MM.1S (cell line): Measurements from ENCODE around the gene RASSF4.

Source experiments
- EZH2 ChIP-seq: fragments of 300-600 bp; sonication (generic); optimal IDR thresholded peaks from 2 replicates; pipeline ENCODE3; 2017; ENCODE audit warnings: low read depth, mild to moderate bottlenecking, antibody characterized with exemption, low read length, mixed read lengths
- EZH2phosphoT487 ChIP-seq: fragments of 300-600 bp; sonication (generic); IDR thresholded peaks from 2 replicates; pipeline ENCODE4 v1.6.1; 2018; ENCODE audit warnings: antibody characterized with exemption, low read length
- TF ChIP-seq, protein P1 (sequence below): fragments of 300-600 bp; sonication (generic); IDR thresholded peaks from 2 replicates; pipeline ENCODE4 v1.5.1; 2016; ENCODE audit warnings: antibody characterized with exemption, low read length, mixed read lengths

DNA sequence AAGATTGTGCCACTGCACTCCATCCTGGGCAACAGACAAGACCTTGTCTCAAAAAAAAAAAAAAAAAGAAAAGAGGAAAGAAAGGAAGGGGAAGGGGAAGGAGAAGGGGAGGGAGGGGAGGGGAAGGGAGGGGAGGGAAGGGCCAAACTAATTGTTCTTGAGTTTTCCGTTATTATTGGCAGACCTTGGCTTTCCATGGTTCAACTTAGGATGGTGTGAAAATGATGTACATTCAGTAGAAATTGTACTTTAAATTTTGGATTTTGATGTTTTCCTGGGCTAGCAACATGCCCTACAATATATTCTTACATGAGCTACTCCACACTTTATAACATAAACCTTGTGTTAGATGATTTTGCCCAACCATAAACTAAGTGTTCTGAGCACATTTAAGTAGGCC, 49.7 kb upstream of the RASSF4 start:
- TF ChIP-seq, protein P1, sequence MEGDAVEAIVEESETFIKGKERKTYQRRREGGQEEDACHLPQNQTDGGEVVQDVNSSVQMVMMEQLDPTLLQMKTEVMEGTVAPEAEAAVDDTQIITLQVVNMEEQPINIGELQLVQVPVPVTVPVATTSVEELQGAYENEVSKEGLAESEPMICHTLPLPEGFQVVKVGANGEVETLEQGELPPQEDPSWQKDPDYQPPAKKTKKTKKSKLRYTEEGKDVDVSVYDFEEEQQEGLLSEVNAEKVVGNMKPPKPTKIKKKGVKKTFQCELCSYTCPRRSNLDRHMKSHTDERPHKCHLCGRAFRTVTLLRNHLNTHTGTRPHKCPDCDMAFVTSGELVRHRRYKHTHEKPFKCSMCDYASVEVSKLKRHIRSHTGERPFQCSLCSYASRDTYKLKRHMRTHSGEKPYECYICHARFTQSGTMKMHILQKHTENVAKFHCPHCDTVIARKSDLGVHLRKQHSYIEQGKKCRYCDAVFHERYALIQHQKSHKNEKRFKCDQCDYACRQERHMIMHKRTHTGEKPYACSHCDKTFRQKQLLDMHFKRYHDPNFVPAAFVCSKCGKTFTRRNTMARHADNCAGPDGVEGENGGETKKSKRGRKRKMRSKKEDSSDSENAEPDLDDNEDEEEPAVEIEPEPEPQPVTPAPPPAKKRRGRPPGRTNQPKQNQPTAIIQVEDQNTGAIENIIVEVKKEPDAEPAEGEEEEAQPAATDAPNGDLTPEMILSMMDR: no peak
- TF ChIP-seq EZH2phosphoT487 (no peak), EZH2 (no peak)
